HG03521 (cell line): ENCODE measurements around the gene PINLYP.
"Not testable (repeated sequence)": the region's sequence is repeated elsewhere in the genome, so short reads cannot be mapped to it uniquely, and the experiment has no call there.

Experiments used
- ATAC-seq: cut with Tn5 transposase; IDR thresholded peaks from one replicate; pipeline ENCODE4 v1.9.1; 2021; ENCODE audit warnings: mild to moderate bottlenecking, moderate library complexity; ENCODE audit not compliant: unreplicated experiment

PINLYP gene

DNA sequence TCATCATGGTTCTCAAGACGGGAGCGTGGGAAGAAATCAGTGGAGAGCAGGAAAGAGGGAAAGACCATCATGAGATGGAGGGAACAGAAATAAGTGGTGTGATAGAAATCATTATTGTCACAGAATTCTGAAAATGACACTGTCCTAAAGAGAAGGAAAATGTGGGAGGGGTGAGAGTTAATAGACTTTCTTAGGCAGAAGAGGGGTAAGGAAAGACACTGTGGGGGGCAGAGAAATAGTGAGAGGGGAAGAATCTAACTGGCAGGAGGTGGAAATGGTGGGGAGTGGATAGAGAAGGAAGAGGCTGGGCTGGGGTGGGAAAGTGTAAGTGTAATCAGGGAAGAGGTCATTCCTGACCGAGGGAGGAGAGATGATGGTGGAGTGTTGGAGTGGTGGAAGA, 3.2 kb downstream of the PINLYP start:
- ATAC-seq: no peak

DNA sequence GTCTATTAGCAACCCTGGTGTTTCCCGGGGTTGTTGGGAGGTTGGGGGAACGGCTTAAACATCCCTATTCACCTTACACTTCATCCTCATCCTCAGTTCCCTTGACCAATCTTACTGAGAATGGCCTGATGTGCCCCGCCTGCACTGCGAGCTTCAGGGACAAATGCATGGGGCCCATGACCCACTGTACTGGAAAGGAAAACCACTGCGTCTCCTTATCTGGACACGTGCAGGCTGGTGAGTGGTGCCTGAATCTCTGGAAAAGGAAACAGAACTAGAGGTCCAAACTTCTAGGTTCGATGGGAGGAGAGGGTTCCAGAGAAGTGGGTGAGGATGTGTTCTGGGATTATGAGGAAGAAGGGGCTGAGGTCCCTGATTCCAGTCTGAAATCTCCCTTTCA, 5.9 kb downstream of the PINLYP start:
- no peak for ATAC-seq

DNA sequence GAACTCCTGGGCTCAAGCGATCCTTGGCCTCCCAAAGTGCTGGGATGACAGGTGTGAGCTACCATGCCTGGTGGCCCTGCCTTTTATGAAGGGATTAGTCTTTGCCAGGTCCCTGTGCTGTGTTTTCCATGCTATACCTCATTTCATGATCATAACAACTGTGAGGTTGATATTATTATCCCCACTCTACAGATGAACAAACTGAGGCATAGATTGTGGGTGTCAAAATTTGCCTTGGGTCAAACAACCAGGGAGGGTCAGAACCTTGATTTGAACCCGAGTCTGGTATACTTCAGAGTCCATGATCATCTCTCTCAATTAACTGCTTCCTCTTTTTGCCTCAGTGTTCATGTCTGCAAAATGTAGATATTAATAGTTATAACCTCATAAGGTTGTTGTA, 6.9 kb downstream of the PINLYP start:
- no peak for ATAC-seq

DNA sequence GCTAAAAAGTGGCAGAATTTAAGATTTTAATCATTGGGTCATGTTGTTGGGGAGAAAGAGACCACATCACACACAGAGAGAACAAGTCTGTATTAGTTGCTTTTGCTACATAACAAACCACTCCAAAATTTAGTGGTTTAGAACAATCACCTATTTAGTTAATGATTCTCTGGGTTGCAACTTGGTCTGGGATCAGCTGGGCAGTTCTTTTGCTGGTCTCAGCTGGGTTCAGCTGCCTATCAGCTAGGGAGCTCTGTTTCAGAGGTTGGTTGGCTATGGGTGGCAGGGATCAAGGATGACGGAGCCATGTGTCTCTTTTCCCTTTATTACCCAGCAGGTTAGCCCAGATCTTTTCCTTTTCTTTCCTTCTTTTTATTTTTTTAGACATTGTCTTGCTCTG, 8.9 kb downstream of the PINLYP start:
- ATAC-seq: no peak

DNA sequence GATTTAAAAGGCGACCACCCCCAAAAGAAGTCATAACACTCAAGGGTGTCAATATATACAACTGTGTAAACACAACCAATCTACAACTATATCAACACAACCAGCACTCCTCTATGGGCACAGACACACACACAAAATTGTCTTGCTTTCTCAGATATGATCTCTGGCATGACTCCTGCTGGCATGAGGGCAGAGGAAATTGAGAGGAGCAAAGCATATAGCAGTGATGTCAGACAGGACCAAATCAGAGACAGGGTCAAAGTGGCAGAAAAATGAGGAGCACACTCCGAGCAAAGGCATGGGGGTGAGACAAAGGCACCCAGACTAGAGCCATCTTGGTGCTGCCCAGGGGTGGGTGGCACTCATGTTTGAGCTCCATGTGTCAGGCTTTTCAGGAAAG, 10.7 kb downstream of the PINLYP start:
- ATAC-seq: no peak

DNA sequence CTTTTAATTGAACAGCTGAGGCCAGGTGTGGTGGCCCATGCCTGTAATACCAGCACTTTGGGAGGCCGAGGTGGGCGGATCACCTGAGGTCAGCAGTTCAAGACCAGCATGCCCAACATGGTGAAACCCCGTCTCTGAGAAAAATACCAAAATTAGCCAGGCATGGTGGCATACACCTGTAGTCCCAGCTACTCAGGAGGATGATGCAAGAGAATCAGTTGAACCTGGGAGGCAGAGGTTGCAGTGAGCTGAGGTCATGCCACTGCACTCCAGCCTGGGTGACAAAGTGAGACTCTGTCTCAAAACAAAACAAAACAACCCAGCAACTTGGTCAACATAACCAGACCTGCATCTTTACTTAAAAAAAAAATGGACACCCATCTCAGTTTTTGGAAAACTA, 11.4 kb downstream of the PINLYP start:
- not testable (repeated sequence) for ATAC-seq

DNA sequence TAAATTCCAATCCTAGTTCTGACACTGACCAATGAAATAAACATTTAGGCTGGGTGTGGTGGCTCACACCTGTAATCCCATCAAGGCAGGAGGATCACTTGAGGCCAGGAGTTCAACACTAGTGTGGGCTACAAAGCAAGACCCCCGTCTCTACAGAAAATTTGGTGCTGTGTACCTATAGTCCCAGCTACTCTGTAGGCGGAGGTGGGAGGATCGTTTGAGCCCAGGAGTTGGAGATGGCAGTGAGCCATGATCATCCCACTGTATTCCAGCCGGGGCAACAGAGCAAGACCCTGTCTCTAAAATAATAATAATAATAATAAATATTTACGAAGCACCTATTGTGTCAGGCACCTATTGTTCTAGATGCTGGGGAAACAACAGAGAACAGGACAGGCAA, 13.7 kb downstream of the PINLYP start:
- no peak for ATAC-seq

DNA sequence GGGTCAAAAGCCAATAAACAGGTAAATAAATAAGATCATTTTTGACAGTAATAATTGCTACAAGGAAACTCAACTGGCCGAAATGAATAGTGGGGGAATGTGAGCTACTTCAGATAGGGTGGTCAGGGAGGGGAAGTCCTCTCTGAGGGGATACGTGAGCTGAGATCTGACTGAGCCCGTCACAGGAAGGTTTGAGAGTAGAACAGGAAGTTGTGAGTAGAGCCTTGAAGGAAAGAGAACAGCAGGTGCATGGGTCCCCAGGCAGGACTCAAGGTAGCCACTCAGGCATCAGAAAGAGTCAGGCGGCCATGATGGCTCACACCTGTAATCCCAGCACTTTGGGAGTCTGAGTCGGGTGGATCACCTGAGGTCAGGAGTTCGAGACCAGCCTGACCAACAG, 14.1 kb downstream of the PINLYP start:
- ATAC-seq: no peak

DNA sequence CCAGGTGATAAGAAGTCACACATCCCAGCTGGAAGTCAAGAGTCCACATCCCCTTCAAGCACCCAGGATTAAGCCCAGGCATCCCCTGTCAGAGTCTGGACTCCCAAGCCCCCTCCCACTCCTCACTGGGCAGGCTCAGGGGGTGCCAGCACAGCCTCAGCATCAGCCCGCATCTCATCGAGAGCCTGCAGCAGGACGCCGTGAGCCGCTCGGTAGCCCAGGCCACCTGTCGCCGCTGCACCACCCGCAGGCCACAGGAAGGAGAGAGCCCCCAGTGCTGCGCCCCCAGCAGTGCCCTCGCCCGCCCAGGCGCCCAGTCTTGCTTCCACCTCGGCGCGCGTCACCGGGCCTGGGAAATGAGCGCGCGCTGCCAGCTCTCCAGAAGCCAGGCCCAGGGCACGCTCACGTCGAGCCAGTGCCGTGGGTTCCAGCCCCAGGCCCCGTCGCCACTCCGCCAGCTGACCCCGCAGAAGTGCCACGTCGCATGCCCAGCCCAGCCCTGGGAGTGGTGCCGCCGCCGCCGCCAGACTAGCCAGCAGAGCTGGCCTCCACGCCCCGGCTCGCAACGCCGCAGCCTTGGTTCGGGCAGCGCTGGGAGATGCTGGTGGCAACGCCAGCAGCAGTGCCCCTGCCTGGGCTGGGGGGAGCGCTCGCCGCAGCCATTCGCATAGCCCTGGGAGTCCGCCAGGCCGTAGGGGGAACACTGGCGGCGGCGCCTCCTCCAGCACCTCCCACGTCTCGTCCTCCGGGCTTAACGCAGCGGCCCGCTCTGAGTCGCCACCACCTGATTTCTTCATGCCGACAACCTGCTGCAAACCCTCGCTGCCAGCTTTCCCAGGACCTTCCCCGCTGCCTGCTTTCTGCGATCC, 16.5 kb downstream of the PINLYP start:
- no peak for ATAC-seq

DNA sequence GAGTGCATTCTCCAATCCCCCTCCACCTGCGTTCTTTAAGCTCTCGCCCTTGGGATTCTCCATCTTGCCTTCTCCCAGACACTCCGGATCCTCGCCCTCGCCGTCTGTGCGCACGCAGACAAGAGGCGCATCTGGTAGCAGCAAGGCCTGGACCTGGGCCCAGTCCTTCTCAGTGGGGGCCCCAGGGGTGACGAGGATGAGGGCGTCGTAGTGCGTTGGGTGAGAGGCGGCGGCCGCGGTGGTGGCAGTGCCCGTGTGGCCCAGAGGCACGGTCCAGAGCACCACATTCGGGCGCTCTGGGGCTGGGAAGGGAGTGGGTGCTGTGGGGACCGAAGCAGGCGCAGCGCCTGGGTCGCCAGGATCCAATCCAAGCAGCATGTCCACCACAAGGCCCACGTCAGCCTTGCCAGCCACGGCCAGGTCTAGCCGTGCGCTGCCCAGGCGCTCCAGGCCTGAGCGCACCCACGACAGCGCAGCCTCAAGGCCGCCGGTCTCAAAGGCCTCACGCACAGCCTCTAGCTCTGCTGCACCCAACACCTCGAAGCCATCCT, 17.3 kb downstream of the PINLYP start:
- no peak for ATAC-seq

DNA sequence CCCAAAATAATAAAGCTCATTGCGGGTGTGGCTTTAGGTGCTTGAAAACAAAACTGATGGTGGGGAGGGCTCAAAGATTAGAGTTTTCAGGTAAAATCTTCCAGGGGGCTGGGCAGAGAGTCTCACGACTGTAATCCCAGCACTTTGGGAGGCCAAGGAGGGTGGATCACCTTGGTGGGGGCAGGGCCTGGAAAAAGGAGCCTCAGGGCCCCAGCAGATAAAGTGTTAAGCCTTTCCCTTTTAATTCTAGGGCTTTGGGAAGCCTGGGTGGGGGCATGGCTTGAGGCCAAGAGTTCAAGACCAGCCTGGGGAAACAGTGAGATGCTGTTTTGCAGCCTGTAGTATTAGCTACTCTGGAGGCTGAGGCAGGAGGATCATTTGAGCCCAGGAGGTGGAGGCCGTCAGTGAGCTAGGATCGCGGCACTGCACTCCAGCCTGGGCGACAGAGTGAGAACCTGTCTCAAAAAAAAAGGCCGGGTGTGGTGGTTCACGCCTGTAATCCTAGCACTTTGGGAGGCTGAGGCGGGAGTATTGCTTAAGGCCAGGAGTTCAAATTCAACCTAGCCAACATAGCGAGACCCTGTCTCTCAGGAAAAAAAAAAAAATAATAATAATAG, 18.6 kb downstream of the PINLYP start:
- ATAC-seq: no peak

DNA sequence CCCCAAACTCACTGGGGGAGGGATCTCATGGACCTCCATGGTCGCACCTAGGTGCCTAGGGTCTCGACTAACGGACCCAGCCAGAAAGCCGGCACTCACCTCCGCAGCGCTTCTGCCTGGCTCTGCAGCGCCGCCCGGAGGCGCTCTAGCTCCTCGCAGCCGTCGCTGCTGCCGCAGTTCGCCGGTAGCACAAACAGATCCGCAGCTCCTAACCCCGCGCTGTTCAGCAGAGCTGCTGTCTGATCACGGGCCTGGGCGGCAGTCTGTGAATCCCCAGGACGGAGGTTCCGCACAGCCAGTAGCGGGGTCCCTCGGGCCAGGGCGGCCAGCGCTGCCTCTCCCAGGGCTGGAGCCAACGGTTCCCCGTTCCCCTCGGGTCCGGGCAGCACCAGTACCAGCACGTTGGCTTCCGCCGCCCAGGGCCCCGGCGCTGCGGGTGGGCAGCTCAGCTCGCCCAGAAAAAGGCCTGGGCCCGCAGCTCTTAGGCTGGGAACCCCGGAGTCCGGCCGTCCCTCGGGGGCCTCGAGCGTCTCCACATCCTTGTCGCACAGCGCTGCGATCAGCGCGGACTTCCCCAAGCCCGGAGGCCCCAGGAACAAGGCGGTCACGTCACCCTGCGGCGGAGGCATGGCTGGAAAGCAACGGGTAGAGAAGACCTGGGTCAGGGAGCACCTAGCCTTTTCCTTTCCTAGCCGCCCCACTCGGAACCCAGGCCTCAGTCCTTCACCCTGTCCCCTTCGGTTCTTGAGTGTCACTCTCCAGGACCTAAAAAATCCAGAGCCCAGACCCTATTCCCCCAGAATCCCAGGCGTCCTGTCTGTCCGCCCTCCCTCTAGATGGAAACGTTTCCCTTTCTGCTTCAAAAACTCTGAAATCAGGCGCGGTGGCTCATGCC, 19.4 kb downstream of the PINLYP start:
- no peak for ATAC-seq

DNA sequence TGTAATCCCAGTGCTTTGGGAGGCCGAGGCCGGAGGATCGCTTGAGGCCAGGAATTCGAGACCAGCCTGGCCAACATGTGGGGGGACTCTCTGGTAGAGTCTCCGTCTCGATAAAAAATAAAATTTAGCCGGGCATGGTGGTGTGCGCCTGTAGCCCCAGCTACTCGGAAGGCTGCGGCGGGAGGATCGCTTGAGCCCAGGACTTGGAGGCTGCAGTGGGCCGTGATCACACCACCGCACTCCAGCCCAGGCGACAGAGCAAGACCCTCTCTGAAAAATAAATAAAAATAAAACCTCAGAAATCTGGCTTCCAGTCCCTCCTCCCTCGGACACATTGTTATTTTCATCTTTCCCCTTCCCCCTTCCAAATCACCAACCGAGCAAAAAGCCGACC, 20.0 kb downstream of the PINLYP start:
- ATAC-seq: peak; percentile 0

DNA sequence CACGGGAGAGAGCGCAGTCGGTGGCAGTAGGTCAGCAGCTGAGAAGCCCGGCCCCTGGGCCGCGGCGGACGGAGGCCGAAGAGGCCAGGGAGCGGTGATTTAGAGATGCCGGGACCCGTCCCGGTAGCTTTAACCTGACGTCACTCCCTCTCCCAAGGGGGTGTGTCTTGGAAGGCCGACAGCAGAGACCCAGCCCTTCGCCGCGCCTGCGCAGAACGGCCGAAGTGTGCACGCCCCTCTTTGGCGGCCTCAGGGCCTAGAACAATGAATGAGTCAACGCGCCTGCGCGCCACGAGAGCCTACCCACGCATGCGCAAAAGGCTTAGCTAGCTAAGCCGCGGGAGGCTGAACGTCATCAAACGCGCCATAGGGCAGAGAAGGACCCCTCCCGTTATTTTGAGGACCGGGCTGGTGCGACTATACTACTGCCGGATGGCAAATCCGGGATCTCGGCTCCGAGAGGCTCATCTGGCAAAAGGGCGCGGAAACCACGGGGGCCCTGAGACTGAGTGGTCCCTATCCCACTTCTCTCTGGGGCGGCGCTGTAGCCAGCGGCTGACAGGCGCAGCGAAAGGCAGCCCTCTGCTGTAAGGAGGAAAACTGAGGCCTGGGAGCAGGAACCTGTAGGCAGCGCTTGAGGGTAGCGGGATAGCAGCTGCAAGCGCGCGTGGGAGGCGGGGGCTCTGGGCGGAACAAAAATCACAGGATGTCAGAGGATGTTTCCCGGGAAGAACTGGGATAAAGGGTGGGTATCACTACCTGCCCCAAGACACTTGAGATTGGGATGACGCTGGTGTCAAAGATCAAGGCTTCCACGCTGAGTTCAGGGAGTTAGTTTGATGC, 20.6 kb downstream of the PINLYP start, which contains the start of the genes IRGQ and ZNF576:
TSS of gene IRGQ (minus strand) at position 136 of the 843 bp plus-strand sequence. CDS start 796 bp downstream, outside the sequence.
TSS of gene ZNF576 (plus strand) at position 597 of the 843 bp plus-strand sequence. CDS start 514 bp downstream, outside the sequence.
- peak; percentile 77 for ATAC-seq

DNA sequence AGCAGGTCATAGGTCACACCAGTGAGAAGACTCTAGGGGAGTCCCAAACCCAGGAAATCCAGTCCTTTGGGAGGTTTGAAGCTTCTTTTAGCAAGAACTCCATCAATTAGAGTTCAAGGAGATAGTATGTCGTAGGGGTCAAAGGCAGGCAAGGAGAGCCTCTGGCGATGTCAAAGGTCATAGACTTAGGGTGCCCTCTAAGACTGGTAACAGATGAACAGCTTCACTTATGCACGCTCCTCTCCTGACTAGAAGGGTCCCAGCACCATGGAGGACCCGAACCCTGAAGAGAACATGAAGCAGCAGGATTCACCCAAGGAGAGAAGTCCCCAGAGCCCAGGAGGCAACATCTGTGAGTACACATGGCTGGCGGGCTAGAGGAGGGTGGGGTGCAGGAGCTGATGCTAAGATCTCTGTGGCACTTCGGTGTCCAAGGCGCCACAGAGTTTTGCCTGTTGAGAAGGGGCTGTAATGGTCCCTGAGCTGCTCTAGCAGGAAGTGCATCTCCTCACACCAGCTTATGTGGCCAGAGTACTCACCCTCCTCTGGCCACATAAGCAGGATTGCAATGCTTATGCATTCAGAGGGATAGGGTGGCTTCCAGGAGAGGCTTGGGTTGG, 21.4 kb downstream of the PINLYP start:
- no peak for ATAC-seq

DNA sequence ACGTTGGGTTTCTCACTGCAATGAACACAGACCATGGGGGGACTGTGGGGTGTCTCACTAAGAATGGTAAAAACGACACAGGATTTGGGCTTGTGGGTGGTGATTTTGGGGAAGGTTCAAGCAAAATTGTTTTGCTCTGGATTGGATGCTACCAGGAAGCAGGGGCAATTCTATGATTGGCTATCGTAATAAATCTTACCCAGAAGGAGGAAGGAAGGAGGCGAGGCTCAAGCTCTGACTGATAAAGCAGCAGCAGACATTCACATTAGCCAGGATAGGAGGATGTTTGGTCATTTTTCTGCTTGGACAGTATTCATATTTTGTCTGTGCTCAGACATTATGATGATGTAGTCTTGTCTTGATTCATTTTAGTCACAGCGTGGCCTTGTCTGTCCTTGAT, 22.3 kb downstream of the PINLYP start:
- no peak for ATAC-seq

DNA sequence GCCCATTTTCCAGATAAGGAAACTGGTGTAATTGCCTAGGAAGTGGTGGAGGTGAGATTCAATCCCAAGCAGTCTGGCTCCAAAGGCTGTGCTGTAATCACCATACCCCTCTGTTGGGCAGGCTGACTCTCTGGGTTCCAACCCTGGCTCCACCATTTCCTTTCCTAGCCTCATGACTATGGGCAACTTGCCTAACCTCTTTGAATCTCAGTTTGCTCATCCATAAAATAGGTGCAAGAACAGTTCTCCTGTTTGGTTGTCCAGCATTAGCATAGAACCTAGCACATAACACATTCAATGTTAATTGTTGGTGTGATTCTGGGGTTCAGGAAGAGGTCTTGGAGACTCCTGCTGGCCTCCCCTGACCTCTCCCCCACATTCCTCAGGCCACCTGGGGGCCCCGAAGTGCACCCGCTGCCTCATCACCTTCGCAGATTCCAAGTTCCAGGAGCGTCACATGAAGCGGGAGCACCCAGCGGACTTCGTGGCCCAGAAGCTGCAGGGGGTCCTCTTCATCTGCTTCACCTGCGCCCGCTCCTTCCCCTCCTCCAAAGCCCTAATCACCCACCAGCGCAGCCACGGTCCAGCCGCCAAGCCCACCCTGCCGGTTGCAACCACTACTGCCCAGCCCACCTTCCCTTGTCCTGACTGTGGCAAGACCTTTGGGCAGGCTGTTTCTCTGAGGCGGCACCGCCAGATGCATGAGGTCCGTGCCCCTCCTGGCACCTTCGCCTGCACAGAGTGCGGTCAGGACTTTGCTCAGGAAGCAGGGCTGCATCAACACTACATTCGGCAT, 23.0 kb downstream of the PINLYP start:
- ATAC-seq: no peak

DNA sequence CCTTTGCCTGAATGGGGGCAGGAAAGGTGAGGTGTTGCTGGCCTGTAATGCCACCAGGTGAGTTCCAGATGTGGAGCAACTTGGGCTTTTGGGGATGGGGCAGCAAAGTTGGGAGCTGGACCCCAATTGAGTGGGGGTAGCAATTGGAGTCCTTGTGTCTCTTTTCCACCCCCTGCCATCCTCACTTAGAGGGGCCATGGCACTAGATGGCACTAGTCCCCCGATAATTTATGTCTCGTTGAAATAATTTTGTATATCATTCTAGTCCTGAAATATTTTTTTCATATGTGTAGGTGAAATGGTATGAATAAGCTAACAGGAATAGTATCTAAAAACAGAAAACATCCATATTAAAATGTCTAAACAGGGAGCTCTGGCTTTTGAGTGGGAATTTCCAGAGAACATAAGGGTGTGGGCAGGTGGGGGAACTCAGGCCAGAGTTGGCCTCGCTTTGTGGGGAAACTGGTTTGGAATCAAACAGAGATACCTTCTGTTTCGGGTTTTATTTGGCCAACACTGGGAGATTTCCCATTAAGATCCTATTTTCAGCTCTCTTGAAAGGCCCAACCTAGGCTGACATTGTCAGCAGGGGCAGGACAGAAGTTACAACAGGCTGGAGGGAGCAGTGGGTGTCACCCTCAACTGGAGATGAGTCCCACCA, 24.2 kb downstream of the PINLYP start:
- ATAC-seq: no peak
